OCI-LY3 (cell line): ENCODE measurements around the gene SQSTM1.

Experiments
- CTCF ChIP-seq: fragments of 200-600, 300-600 bp; sonication (generic); IDR thresholded peaks from 2 replicates; pipeline ENCODE4 v1.5.1; 2014; ENCODE audit warnings: antibody characterized with exemption, low read length, low read depth
- EZH2phosphoT487 ChIP-seq: fragments of 200-600 bp; shearing (Covaris generic); IDR thresholded peaks from 2 replicates; pipeline ENCODE4 v1.6.1; 2018; ENCODE audit warnings: antibody characterized with exemption, mixed run types, low read depth

- TF ChIP-seq CTCF (no peak), EZH2phosphoT487 (no peak)
These were observed 21.7 kb upstream of the SQSTM1 start for GRCh38 chr5:179798771-179799643.
